Left ventricle myocardium inferior (tissue), 1 donor: ENCODE measurements around the gene CSNK1E. TPM values are rescaled to one million over a fixed set of nuclear protein-coding genes. Genes with fewer than 3 reads are reported as not detected.
A peak's percentile ranks its signal among the peaks of the same experiment; 100 is the strongest.

ENCODE experiments used
- DNase-seq: peaks from one replicate; pipeline ENCODE4 v3.0.0-alpha.2; 2020
- H3K27ac ChIP-seq: fragments of 200-600 bp; replicated peaks from 2 replicates; pipeline ENCODE4 v1.8.0; 2021
- H3K27me3 ChIP-seq: fragments of 200-600 bp; 2 replicates; pipeline ENCODE4 v1.8.0; 2021; ENCODE audit warnings: low read depth
- H3K36me3 ChIP-seq: fragments of 200-600 bp; 2 replicates; pipeline ENCODE4 v1.8.0; 2021
- H3K4me1 ChIP-seq: fragments of 200-600 bp; 2 replicates; pipeline ENCODE4 v1.8.0; 2021
- H3K4me3 ChIP-seq: fragments of 200-600 bp; 2 replicates; pipeline ENCODE4 v1.8.0; 2021; ENCODE audit warnings: mild to moderate bottlenecking, moderate library complexity
- H3K9me3 ChIP-seq: fragments of 200-600 bp; replicated peaks from 2 replicates; pipeline ENCODE4 v1.8.0; 2021
- intact Hi-C: fragments of 100-400 bp; cut with micrococcal nuclease; formaldehyde crosslinking; loops from one replicate; pipeline ENCODE4 v1.11.0; 2022
- total RNA-seq: library from RNA; stranded (reverse); fragmentation: NEBNext Ultra II Directional; extraction: Animal tissue kit (Norgen Biotek cat#: 25700); gene quantifications from one replicate; pipeline ENCODE4 v1.2.1, GENCODE V29; 2021
- TF ChIP-seq, protein P1 (sequence below): fragments of 200-600 bp; IDR thresholded peaks from 2 replicates; pipeline ENCODE4 v1.8.0; 2021; ENCODE audit warnings: antibody characterized with exemption, mild to moderate bottlenecking, borderline replicate concordance
- donor health status: DM: no; HTN: yes; CAD: no; lungs with severe emphysema.

The CSNK1E gene
- total RNA-seq, 1 donor from 2014 or later, result 76.1 TPM

DNA sequence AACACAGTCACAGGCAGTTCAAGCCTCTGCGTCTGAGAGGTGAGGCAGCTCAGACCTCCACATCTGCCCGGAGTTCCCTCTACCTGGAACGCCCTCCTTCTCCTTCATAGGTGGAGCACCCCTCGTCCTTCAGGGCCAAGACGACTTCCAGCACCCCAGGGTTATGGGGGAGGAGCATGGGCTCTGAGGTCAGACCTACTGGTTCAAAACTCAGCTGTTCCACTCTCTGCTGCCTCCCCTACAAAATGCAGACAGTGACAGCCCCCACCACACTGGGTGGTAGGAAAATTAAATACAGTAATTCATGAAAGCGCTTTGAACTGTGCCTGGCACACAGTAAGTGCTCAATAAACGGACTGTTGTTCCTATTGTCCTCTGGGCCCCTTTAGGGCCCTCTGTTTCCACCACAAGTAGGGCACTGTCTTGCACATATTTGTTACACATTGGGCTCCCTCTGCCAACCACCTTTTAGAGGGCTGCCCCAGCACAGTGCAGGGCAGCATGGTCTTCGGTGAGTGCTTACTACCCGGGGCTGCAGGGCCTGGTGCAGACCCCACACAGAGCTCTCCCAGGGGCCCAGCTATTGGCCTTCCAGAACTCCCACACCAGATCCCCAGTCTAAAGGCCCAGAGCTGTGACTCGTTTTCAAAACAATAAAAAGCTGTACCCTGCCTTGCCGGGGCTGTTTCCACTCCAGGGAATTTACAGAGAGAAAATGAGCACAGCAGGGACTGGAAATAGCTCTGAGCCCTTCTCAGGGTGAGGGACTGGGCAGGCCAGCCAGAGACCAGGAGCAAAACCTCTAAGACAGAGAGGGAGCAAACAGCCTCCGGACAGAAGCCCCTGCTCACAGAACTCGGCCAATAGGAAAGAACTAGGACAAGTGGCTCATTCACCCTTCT lies 46.9 kb downstream of the CSNK1E start:
- peaks cover 83% of the 10 kb centered on the region for H3K4me1 ChIP-seq

DNA sequence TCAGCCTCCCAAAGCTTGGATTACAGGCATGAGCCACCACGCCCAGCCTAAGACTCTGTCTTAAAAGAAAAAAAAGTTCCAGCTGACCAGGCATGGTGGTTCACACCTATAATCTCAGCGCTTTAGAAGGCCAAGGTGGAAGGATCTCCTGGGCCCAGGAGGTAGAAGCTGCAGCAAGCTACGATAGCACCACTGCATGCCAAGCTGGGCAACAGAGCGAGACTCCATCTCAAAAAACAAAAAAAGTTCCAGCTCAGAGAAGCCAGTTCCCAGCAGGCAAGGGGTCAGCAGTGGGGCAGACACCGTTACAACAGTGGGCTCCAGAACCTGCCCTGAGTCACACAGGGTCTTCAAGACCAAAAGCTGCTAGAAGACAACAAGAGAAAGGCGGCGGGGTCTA lies 47.8 kb downstream of the CSNK1E start:
- intact Hi-C loops, result no loop called here
- H3K27ac ChIP-seq, result peak overlapping the region; percentile 97
- peaks cover 92% of the 10 kb centered on the region for H3K4me1 ChIP-seq
- no peaks in the 10 kb centered on the region for H3K36me3 ChIP-seq
- TF ChIP-seq, protein P1, sequence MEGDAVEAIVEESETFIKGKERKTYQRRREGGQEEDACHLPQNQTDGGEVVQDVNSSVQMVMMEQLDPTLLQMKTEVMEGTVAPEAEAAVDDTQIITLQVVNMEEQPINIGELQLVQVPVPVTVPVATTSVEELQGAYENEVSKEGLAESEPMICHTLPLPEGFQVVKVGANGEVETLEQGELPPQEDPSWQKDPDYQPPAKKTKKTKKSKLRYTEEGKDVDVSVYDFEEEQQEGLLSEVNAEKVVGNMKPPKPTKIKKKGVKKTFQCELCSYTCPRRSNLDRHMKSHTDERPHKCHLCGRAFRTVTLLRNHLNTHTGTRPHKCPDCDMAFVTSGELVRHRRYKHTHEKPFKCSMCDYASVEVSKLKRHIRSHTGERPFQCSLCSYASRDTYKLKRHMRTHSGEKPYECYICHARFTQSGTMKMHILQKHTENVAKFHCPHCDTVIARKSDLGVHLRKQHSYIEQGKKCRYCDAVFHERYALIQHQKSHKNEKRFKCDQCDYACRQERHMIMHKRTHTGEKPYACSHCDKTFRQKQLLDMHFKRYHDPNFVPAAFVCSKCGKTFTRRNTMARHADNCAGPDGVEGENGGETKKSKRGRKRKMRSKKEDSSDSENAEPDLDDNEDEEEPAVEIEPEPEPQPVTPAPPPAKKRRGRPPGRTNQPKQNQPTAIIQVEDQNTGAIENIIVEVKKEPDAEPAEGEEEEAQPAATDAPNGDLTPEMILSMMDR, result no peak
- H3K27me3 ChIP-seq, result no peaks in the 10 kb centered on the region
- no peaks in the 10 kb centered on the region for H3K9me3 ChIP-seq
- H3K4me3 ChIP-seq, result peak overlapping the region; percentile 100
- no peak for DNase-seq

More for the DNA sequence above, 46.9 kb downstream of the CSNK1E start:
- Histone ChIP-seq H3K9me3 (no peaks in the 10 kb centered on the region), H3K36me3 (no peaks in the 10 kb centered on the region), H3K27me3 (no peaks in the 10 kb centered on the region), H3K4me3 (peak overlapping the region; percentile 100), H3K27ac (peak overlapping the region; percentile 97)
- TF ChIP-seq, protein P1, result no peak
- no peak for DNase-seq
- intact Hi-C loops, result no loop called here

DNA sequence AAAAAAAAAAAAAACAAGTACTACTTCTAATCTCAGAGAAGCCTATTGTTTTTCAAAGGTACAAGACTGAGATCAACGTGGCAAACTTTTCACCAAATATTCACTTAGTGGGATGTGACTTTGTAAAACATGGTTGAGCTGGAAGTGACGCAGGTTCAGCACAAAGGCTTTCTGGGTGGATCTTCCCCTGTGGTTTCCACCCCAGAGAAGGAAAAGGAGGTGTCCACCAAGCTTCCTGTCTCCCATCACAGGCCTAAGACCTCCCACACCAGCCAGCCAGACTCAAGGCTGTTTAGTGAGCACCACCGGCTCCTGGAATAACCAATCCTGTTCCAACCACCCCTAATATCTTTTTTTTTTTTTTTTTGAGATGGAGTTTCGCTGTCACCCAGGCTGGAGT lies 50.1 kb downstream of the CSNK1E start:
- H3K36me3 ChIP-seq, result no peaks in the 10 kb centered on the region
- intact Hi-C loops, result no loop called here
- no peaks in the 10 kb centered on the region for H3K9me3 ChIP-seq
- H3K4me3 ChIP-seq, result peak overlapping the region; percentile 41
- TF ChIP-seq, protein P1, result no peak
- peaks cover 98% of the 10 kb centered on the region for H3K4me1 ChIP-seq
- H3K27me3 ChIP-seq, result no peaks in the 10 kb centered on the region
- H3K27ac ChIP-seq, result peak overlapping the region; percentile 97
- peak; percentile 47 for DNase-seq

DNA sequence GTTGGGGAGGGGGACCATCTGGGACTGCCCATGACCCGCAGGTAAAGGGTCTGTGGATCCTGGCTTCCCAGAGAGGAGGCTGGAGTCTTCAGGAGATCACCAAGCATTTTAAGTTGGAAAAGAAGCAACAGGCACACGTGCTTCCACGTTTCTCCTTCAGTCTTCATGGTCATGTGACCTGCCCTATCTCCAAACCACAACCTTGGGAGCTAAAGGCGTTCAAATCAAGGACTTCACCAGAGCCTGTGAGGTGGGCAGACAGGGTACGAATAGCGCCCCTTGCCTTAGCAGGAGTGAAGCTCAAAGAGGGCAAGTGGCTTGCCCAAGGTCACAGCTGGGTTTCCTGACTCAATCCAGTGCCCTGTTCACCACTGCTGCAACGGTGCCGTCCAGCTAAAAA lies 51.1 kb downstream of the CSNK1E start:
- Histone ChIP-seq H3K9me3 (no peaks in the 10 kb centered on the region), H3K36me3 (no peaks in the 10 kb centered on the region), H3K4me3 (peak overlapping the region; percentile 41), H3K27me3 (no peaks in the 10 kb centered on the region), H3K27ac (peak overlapping the region; percentile 97), H3K4me1 (peaks cover 98% of the 10 kb centered on the region)
- TF ChIP-seq, protein P1, result no peak
- DNase-seq, result no peak
- intact Hi-C loops, result no loop called here

DNA sequence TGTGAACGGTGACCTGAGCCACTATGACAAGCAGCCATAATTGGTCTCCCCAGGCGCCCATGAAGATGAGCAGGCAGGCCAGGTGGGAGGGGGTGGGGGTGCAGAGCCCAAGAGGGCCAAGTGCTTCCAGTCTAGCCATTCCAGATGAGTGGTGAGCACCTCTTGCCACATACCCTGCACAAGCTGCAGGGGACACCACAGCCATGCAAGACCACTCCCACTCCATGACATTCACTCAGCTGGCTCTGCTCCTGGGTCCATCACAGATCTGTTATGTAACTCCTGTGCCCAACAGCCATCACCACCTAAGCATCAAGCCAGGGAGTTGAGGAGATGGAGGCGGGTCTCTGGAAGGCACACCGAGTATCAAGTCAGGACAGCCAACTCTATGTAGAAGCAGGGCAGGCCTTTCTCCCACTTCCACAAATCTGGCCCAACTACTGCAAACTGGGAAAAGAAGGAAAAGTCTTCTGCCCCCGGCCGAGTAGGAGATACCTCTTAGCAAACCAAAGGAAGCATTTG lies 52.9 kb downstream of the CSNK1E start:
- no peak overlapping the region for H3K4me3 ChIP-seq
- H3K9me3 ChIP-seq, result no peaks in the 10 kb centered on the region
- peaks cover 98% of the 10 kb centered on the region for H3K4me1 ChIP-seq
- H3K27me3 ChIP-seq, result no peaks in the 10 kb centered on the region
- peak overlapping the region; percentile 97 for H3K27ac ChIP-seq
- DNase-seq, result no peak
- intact Hi-C loops, result no loop called here
- TF ChIP-seq, protein P1, result no peak
- no peaks in the 10 kb centered on the region for H3K36me3 ChIP-seq
